ENCODE results near the gene COMMD3. TPM values are rescaled to one million over a fixed set of nuclear protein-coding genes. Genes with fewer than 3 reads are reported as not detected.
A peak's percentile ranks its signal among the peaks of the same experiment; 100 is the strongest.

The COMMD3 gene
- total RNA-seq, 4 donors from 2014 or later: 25.5 to 41.1 (median 31.5) TPM

GRCh38 chr10:22310928-22311327 lies 5.3 kb upstream of the COMMD3 start:
- H3K27ac ChIP-seq (replicated peaks in 1 of 4): no peak overlapping the region
- H3K9me3 ChIP-seq: no peaks in the 10 kb centered on the region
- no peak overlapping the region for H3K4me3 ChIP-seq
- DNase-seq (ENCODE audit: extremely low spot score): no peak
- H3K27me3 ChIP-seq: no peaks in the 10 kb centered on the region
- no peaks in the 10 kb centered on the region for H3K36me3 ChIP-seq
- intact Hi-C loops (cut with DNase I): no loop called here
- TF ChIP-seq POLR2A (IDR thresholded peaks at IDR 0.05; ENCODE audit: low read depth): no peak
- no peak for TF ChIP-seq POLR2AphosphoS5 (IDR thresholded peaks at IDR 0.05)
- no peak for TF ChIP-seq CTCF (IDR thresholded peaks at IDR 0.05)
- no peak for TF ChIP-seq EP300 (IDR thresholded peaks at IDR 0.05)
- peaks cover 8 to 10% (median 9%) of the 10 kb centered on the region in 4 donors for H3K4me1 ChIP-seq

- H3K36me3 ChIP-seq: no peaks in the 10 kb centered on the region
- TF ChIP-seq CTCF (IDR thresholded peaks at IDR 0.05) (no peak), POLR2A (IDR thresholded peaks at IDR 0.05; ENCODE audit: low read depth) (no peak), POLR2AphosphoS5 (IDR thresholded peaks at IDR 0.05) (no peak)
- H3K4me3 ChIP-seq: peak overlapping the region in 1 of 4 donors; percentile 70
- H3K4me1 ChIP-seq: peaks cover 25 to 41% (median 36%) of the 10 kb centered on the region in 4 donors
- 67% methylated on average over 2 of the region's 2 CpGs for WGBS
- H3K27ac ChIP-seq (replicated peaks in 1 of 4): no peak overlapping the region
- intact Hi-C loops (cut with DNase I): loop anchor here (5.0 kb wide), 2 partner anchors 122 to 783 kb away; partner anchors contain the start of gene MLLT10
- H3K27me3 ChIP-seq: no peaks in the 10 kb centered on the region
- no peak for DNase-seq (ENCODE audit: extremely low spot score)
- H3K9me3 ChIP-seq: no peaks in the 10 kb centered on the region
Measured at GRCh38 chr10:22314852-22315251, 1.3 kb upstream of the COMMD3 start.

GRCh38 chr10:22315455-22316285 lies 518 bp upstream of the COMMD3 start:
- no peaks in the 10 kb centered on the region for H3K9me3 ChIP-seq
- DNase-seq (ENCODE audit: extremely low spot score): no peak
- H3K4me3 ChIP-seq: peak overlapping the region; percentile 70 to 85 (median 82)
- TF ChIP-seq CTCF (IDR thresholded peaks at IDR 0.05): peak in 1 of 3 experiments; percentile 6
- TF ChIP-seq POLR2AphosphoS5 (IDR thresholded peaks at IDR 0.05): no peak
- H3K27me3 ChIP-seq: no peaks in the 10 kb centered on the region
- no peaks in the 10 kb centered on the region for H3K36me3 ChIP-seq
- WGBS: 1% methylated on average over 20 of the region's 53 CpGs
- peaks cover 28 to 45% (median 38%) of the 10 kb centered on the region in 4 donors for H3K4me1 ChIP-seq
- intact Hi-C loops (cut with DNase I): loop anchor here (5.0 kb wide), 2 partner anchors 122 to 783 kb away; partner anchors contain the start of gene MLLT10
- H3K27ac ChIP-seq (replicated peaks in 1 of 4): peak overlapping the region; percentile 85 to 95 (median 94)

GRCh38 chr10:22317076-22317370 lies 835 bp downstream of the COMMD3 start:
- no peak for DNase-seq (ENCODE audit: extremely low spot score)
- Histone ChIP-seq H3K27me3 (no peaks in the 10 kb centered on the region), H3K36me3 (no peaks in the 10 kb centered on the region), H3K27ac (replicated peaks in 1 of 4) (peak overlapping the region; percentile 85 to 95 (median 94)), H3K4me1 (peaks cover 28 to 45% (median 39%) of the 10 kb centered on the region in 4 donors), H3K9me3 (no peaks in the 10 kb centered on the region), H3K4me3 (peak overlapping the region; percentile 70 to 85 (median 82))
- WGBS: 12% methylated on average over 9 of the region's 9 CpGs
- intact Hi-C loops (cut with DNase I): loop anchor here (5.0 kb wide), 2 partner anchors 120 to 785 kb away; partner anchors contain the start of gene MLLT10
- TF ChIP-seq POLR2A (IDR thresholded peaks at IDR 0.05; ENCODE audit: low read depth) (no peak), EP300 (IDR thresholded peaks at IDR 0.05) (no peak), POLR2AphosphoS5 (IDR thresholded peaks at IDR 0.05) (no peak), CTCF (IDR thresholded peaks at IDR 0.05) (no peak)

Measured in esophagus muscularis mucosa (tissue), 4 donors.